ENCODE measurements around the gene RBFOX2.

Gene RBFOX2

DNA sequence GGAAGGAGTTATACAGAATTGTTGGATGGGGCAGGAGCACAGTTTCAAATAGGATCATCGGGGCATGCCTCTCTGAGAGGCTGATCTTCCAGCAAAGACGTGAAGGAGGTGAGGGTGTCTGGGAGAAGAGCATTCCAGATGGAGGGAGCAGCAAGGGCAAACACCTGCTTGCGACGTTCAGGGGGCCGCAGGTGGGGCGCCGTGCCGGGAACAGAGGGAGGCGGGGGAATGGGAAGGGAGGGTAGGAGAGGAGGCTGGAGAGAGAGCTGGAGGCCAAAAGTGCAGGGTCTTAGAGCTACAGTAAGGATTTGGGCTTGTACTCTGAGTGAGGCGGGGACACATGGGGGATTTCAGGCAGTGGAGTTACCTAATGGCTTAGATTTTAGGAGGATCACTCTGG lies 297.3 kb downstream of the RBFOX2 start:
- TF ChIP-seq CTCF (IDR thresholded peaks at IDR 0.05; ENCODE audit: low read depth, low read length): no peak
- no peak for DNase-seq (ENCODE audit: extremely low read depth, low read depth)

- TF ChIP-seq CTCF (IDR thresholded peaks at IDR 0.05; ENCODE audit: low read depth, low read length): no peak
- DNase-seq (ENCODE audit: extremely low read depth, low read depth): no peak
These were observed 299.3 kb downstream of the RBFOX2 start for GRCh38 chr22:35729309-35729698.

GRCh38 chr22:35728639-35729308 lies 299.9 kb downstream of the RBFOX2 start:
- TF ChIP-seq CTCF (IDR thresholded peaks at IDR 0.05; ENCODE audit: low read depth, low read length): no peak
- DNase-seq (ENCODE audit: extremely low read depth, low read depth): no peak

DNA sequence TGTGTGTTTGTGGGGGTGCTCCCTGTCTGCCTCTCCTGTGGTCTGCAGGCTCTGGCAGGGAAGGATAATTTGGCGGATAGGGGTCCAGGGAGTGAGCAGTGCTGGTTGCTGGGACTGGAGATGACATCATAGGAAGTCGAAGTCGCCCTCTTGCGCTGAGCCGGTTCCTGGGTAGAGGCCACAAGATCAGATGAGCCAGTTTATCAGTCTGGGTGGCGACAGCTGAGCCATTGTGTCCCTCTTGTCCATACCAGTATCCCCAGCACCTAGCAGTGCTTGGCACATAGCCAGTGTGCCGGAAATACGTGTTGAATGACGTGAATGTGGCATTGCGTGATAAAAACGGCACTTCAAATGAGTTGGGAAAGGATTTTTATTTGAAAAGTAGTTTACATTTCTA lies 301.2 kb downstream of the RBFOX2 start:
- no peak for TF ChIP-seq CTCF (IDR thresholded peaks at IDR 0.05; ENCODE audit: low read depth, low read length)
- DNase-seq (ENCODE audit: extremely low read depth, low read depth): no peak

DNA sequence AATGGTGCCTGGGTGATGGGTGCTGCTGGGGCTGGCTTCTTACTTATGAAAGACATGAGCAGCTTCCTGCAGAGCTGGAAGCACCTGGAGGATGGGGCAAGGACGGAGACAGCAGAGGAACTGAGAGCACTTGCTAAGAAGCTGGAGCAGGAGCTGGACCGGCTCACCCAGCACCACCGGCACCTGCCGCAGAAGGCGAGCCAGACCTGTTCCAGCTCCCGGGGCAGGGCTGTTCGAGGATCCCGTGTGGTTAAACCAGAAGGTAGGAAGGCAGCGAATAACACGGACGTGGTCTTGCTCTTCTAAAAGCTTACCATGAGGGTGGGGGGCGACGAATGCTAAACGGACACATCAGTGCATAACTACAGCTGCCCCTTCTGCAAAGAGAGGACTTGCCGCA lies 301.7 kb downstream of the RBFOX2 start:
- no peak for TF ChIP-seq CTCF (IDR thresholded peaks at IDR 0.05; ENCODE audit: low read depth, low read length)
- no peak for DNase-seq (ENCODE audit: extremely low read depth, low read depth)

DNA sequence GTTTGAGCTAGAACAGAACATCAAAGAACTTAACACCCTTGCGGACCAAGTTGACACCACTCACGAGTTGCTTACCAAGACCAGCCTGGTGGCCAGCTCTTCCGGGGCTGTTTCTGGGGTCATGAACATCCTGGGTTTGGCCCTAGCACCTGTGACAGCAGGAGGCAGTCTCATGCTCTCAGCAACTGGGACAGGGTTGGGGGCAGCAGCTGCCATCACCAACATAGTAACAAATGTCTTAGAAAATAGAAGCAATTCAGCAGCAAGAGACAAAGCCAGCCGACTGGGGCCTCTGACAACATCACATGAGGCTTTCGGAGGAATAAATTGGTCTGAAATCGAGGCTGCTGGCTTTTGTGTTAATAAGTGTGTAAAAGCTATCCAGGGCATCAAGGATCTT lies 302.2 kb downstream of the RBFOX2 start:
- TF ChIP-seq CTCF (IDR thresholded peaks at IDR 0.05; ENCODE audit: low read depth, low read length): no peak
- DNase-seq (ENCODE audit: extremely low read depth, low read depth): no peak

- no peak for DNase-seq (ENCODE audit: extremely low read depth, low read depth)
- TF ChIP-seq CTCF (IDR thresholded peaks at IDR 0.05; ENCODE audit: low read depth, low read length): no peak
These were observed 303.1 kb downstream of the RBFOX2 start for GRCh38 chr22:35725521-35725920.

All from AG09319 (cell line).